Naive thymus-derived CD4-positive, alpha-beta T cell (primary cell): ENCODE results near the gene CEBPE. TPM values are rescaled to one million over a fixed set of nuclear protein-coding genes. Genes with fewer than 3 reads are reported as not detected.

Experiments used
- ATAC-seq: fragments of 150-1000 bp; cut with Tn5 transposase; 2 replicates; pipeline ENCODE4 v1.10.0; 2021; ENCODE audit warnings: mild to moderate bottlenecking, moderate library complexity
- CTCF ChIA-PET: fragments of 350-600 bp; sonication (Branson Sonifier 250); formaldehyde crosslinking; loops from one replicate; lab custom pipeline; 2021; ENCODE audit warnings: antibody characterized with exemption; lab: Charles Lee
- POLR2A ChIA-PET: fragments of 350-600 bp; sonication (Branson Sonifier 250); formaldehyde crosslinking; loops from one replicate; lab custom pipeline; 2021; ENCODE audit warnings: antibody characterized with exemption, inconsistent platforms; lab: Charles Lee
- DNase-seq, 9 donors: peaks; one replicate each; pipeline versions ENCODE4 v3.0.0 to v3.0.0-alpha.2; 2020 to 2022; ENCODE audit warnings: mixed read lengths in 1 of 9
- H3K27ac ChIP-seq: one replicate; pipeline ENCODE4 v1.7.0; 2013; ENCODE audit warnings: mild to moderate bottlenecking, low read depth, low read length, moderate library complexity
- H3K27me3 ChIP-seq, 2 donors: one replicate each; pipeline ENCODE4 v1.7.0; 2013; ENCODE audit warnings: low read length in 2 of 2, mild to moderate bottlenecking in 2 of 2, moderate library complexity in 2 of 2; ENCODE audit not compliant: control insufficient read depth in 2 of 2, insufficient read depth in 2 of 2
- H3K36me3 ChIP-seq, 3 experiments: 1 replicate in 2 of 3; 2 replicates in 1 of 3; pipeline ENCODE4 v1.7.0; 2013; ENCODE audit warnings: low read length in 3 of 3, mild to moderate bottlenecking in 3 of 3, moderate library complexity in 1 of 3; ENCODE audit not compliant: insufficient read depth in 3 of 3, control insufficient read depth in 2 of 3
- H3K4me1 ChIP-seq, 2 donors: one replicate each; pipeline ENCODE4 v1.7.0; 2013; ENCODE audit warnings: low read length in 2 of 2, mild to moderate bottlenecking in 2 of 2, moderate library complexity in 1 of 2; ENCODE audit not compliant: control insufficient read depth in 2 of 2, insufficient read depth in 2 of 2
- H3K4me3 ChIP-seq: 2 replicates; pipeline ENCODE4 v1.7.0; 2013; ENCODE audit warnings: mild to moderate bottlenecking, low read length
- H3K9me3 ChIP-seq, 3 experiments: 1 replicate in 2 of 3; 2 replicates in 1 of 3; pipeline ENCODE4 v1.7.0; 2013; ENCODE audit warnings: low read length in 3 of 3; ENCODE audit not compliant: control insufficient read depth in 2 of 3
- H3K27ac Mint-ChIP-seq, 9 donors: one replicate each; pipeline ENCODE4 v1.8.0; 2020 to 2022; ENCODE audit warnings: mixed read lengths in 9 of 9, mild to moderate bottlenecking in 8 of 9, moderate library complexity in 5 of 9, inconsistent platforms in 2 of 9
- H3K27me3 Mint-ChIP-seq, 5 donors: one replicate each; pipeline ENCODE4 v1.8.0; 2021 to 2022; ENCODE audit warnings: mixed read lengths in 5 of 5, mild to moderate bottlenecking in 1 of 5
- H3K36me3 Mint-ChIP-seq, 5 donors: one replicate each; pipeline ENCODE4 v1.8.0; 2020 to 2022; ENCODE audit warnings: mixed read lengths in 5 of 5, mild to moderate bottlenecking in 3 of 5, inconsistent platforms in 1 of 5
- H3K4me1 Mint-ChIP-seq, 7 donors: one replicate each; pipeline ENCODE4 v1.8.0; 2020 to 2022; ENCODE audit warnings: mixed read lengths in 7 of 7, mild to moderate bottlenecking in 3 of 7, inconsistent platforms in 1 of 7
- H3K4me3 Mint-ChIP-seq, 10 donors: one replicate each; pipeline ENCODE4 v1.8.0; 2020 to 2022; ENCODE audit warnings: mild to moderate bottlenecking in 10 of 10, mixed read lengths in 10 of 10, moderate library complexity in 6 of 10, inconsistent platforms in 2 of 10
- H3K9me3 Mint-ChIP-seq, 11 donors: one replicate each; pipeline ENCODE4 v1.8.0; 2020 to 2022; ENCODE audit warnings: mixed read lengths in 11 of 11, mild to moderate bottlenecking in 4 of 11, inconsistent platforms in 1 of 11, moderate library complexity in 1 of 11
- intact Hi-C, 2 donors: fragments of 100-400 bp; cut with micrococcal nuclease; formaldehyde crosslinking; loops; one replicate each; pipeline ENCODE4 v1.15.1; 2023
- polyA plus RNA-seq, 2 donors: library from polyadenylated mRNA; unstranded; fragments of 300-500 nt; fragmentation: Illumina TruSeq; gene quantifications; one replicate each; pipeline ENCODE4 v1.2.3, GENCODE V29; 2021
- total RNA-seq, 6 experiments: library from RNA in 5 of 6; stranded (reverse) in 5 of 6; gene quantifications; 1 replicate in 5 of 6; 2 replicates in 1 of 6; pipeline ENCODE4 v1.2.3 and lab custom pipeline; 2021 to 2026

CEBPE gene
- total and polyA plus RNA-seq, 7 experiments from 2014 or later: 0.19 to 1.7 (median 0.65) TPM

DNA sequence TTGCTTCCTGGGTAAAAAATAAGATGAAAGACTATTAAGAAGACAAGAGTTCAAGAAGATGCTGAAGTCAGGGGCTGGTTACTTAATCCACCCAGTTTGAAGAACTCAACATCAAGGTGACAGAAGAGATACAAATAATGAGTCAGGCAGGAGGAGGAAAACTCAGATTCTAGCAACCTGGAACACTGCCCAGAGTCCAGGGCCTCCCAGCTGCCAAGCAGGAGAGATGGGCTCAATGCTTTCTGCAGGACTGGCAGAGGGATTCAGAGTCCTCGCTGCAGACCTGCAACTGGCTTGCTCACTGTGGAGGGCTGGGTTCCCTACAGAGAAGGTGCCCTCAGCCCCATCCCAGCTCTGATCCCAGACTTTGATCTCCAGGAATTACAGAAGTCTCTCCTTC, 28.6 kb upstream of the CEBPE start:
- Mint-ChIP-seq H3K4me3 (no peak overlapping the region), H3K27me3 (peaks cover 0 to 15% (median 11%) of the 10 kb centered on the region in 5 donors), H3K27ac (no peak overlapping the region), H3K9me3 (no peaks in the 10 kb centered on the region), H3K36me3 (peaks cover 0 to 11% (median 3%) of the 10 kb centered on the region in 5 donors), H3K4me1 (peaks cover 0 to 6% (median 0%) of the 10 kb centered on the region in 7 donors)
- no peaks in the 10 kb centered on the region for H3K9me3 ChIP-seq
- no peaks in the 10 kb centered on the region for H3K27me3 ChIP-seq
- H3K4me1 ChIP-seq: no peaks in the 10 kb centered on the region
- no peak for DNase-seq
- no peak overlapping the region for H3K27ac ChIP-seq
- no peak overlapping the region for H3K4me3 ChIP-seq
- no peaks in the 10 kb centered on the region for H3K36me3 ChIP-seq
- no peak for ATAC-seq
- CTCF ChIA-PET: no interaction called here
- POLR2A ChIA-PET: no interaction called here
- intact Hi-C loops: no loop called here

DNA sequence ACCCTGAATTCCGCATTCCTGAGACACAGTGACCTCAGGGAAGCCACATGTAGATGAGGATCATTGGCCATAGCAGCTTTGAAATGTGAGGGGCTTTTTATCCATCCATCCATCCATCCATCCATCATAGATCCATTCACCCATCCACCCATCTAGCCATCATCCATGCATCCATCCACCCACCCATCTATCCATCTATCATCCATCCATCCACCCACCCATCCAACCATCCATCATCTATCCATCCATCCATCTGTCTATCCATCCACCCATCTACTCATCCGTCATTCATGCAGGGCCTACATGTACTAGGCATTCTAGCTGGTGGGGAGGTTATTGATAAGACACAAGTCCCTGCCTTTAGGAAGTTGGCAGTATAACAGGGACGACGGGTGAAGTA, 27.9 kb upstream of the CEBPE start:
- H3K9me3 Mint-ChIP-seq: no peaks in the 10 kb centered on the region
- Histone ChIP-seq H3K27ac (no peak overlapping the region), H3K4me1 (no peaks in the 10 kb centered on the region), H3K4me3 (no peak overlapping the region), H3K9me3 (no peaks in the 10 kb centered on the region), H3K27me3 (no peaks in the 10 kb centered on the region), H3K36me3 (no peaks in the 10 kb centered on the region)
- peak overlapping the region in 1 of 9 donors; percentile 11 for H3K27ac Mint-ChIP-seq
- CTCF ChIA-PET: no interaction called here
- POLR2A ChIA-PET: no interaction called here
- no peak for ATAC-seq
- no peak for DNase-seq
- no peak overlapping the region for H3K4me3 Mint-ChIP-seq
- intact Hi-C loops: no loop called here
- peaks cover 0 to 6% (median 0%) of the 10 kb centered on the region in 7 donors for H3K4me1 Mint-ChIP-seq
- H3K36me3 Mint-ChIP-seq: peaks cover 0 to 11% (median 3%) of the 10 kb centered on the region in 5 donors
- peaks cover 0 to 15% (median 11%) of the 10 kb centered on the region in 5 donors for H3K27me3 Mint-ChIP-seq

DNA sequence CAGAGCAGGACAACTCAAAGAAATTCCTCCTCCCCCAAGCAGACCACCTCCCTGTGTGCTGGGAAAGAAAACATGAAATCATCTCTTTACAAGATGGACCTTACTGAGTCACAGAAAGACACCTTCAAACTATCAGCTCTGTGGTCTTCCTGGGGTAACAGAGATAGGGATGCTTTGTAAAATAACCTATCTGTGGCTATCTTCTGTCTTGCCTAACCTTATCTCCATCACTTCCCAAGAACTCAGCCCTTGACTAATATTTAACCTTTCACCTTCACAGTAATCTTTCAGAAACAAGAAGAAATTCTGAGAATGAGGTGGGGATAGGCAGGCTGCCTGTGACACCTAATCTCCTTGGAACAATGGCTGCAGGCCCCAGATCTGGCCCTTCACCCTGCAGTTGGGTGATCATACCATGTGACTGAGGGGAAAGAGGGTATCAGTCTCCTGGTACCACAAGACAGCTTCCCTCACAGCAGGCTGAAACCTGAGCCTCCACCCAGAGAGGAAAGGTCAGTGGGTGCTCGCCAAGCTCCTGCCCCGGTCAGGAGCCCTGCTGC, 27.4 kb upstream of the CEBPE start:
- Histone ChIP-seq H3K27me3 (no peaks in the 10 kb centered on the region), H3K27ac (no peak overlapping the region), H3K36me3 (no peaks in the 10 kb centered on the region), H3K4me1 (no peaks in the 10 kb centered on the region), H3K9me3 (no peaks in the 10 kb centered on the region), H3K4me3 (no peak overlapping the region)
- intact Hi-C loops: no loop called here
- H3K27me3 Mint-ChIP-seq: peaks cover 0 to 15% (median 11%) of the 10 kb centered on the region in 5 donors
- peaks cover 0 to 11% (median 3%) of the 10 kb centered on the region in 5 donors for H3K36me3 Mint-ChIP-seq
- H3K9me3 Mint-ChIP-seq: no peaks in the 10 kb centered on the region
- H3K4me1 Mint-ChIP-seq: peaks cover 0 to 6% (median 0%) of the 10 kb centered on the region in 7 donors
- ChIA-PET CTCF (no interaction called here), POLR2A (no interaction called here)
- no peak overlapping the region for H3K4me3 Mint-ChIP-seq
- ATAC-seq (peak; percentile 54), DNase-seq (no peak)
- no peak overlapping the region for H3K27ac Mint-ChIP-seq

DNA sequence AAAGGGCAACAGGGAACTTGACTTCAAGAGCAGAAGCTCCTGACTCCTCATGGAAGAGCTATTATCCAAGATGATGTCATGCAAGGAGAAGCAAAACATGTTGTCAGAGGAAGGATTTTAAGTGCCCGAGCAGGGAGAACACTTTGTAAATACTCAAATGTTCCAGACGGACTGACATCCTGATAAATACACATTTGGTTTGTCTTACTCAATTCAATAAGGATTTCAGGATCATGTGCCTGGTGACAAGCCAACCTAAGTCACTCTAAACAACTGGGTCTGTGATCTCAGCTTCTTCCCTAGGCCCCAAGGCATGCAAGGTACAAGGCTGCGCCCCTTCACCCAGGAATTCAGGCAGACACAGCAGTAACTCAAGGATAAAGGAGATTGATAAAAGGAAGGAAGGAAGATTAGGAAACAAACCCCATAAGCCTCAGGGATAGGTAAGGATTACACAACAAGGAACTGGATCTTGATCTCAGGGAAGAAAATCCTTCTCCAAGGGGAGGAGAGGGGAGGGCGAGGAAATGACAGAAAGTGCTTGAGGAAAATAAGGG, 26.8 kb upstream of the CEBPE start:
- intact Hi-C loops: no loop called here
- H3K27me3 ChIP-seq: no peaks in the 10 kb centered on the region
- ChIA-PET CTCF (no interaction called here), POLR2A (no interaction called here)
- no peak for ATAC-seq
- H3K9me3 ChIP-seq: no peaks in the 10 kb centered on the region
- H3K4me3 ChIP-seq: no peak overlapping the region
- no peak overlapping the region for H3K4me3 Mint-ChIP-seq
- H3K4me1 ChIP-seq: no peaks in the 10 kb centered on the region
- H3K27ac ChIP-seq: no peak overlapping the region
- H3K27ac Mint-ChIP-seq: no peak overlapping the region
- H3K36me3 ChIP-seq: no peaks in the 10 kb centered on the region
- H3K4me1 Mint-ChIP-seq: peaks cover 0 to 6% (median 0%) of the 10 kb centered on the region in 7 donors
- H3K27me3 Mint-ChIP-seq: peaks cover 0 to 15% (median 11%) of the 10 kb centered on the region in 5 donors
- H3K9me3 Mint-ChIP-seq: no peaks in the 10 kb centered on the region
- no peak for DNase-seq
- H3K36me3 Mint-ChIP-seq: peaks cover 0 to 11% (median 3%) of the 10 kb centered on the region in 5 donors

DNA sequence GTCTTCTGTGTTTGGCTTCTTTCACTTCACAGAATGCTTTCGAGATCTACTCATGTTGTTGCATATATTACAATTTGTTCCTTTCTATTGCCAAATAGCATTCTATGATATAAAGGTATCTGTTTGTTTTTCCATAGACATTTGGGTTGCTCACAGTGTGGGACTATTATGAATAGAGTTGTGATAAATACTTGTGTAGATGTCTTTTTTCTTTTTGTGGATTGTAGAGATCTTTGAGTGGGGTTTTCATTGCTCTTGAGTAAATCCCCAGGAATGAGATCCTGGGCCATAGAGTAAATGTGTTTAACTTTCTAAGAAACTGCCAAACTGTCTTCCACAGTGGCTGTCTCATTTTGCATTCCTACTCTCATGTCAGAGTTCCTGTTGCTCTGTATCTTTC, 24.9 kb upstream of the CEBPE start:
- H3K27ac ChIP-seq: no peak overlapping the region
- H3K9me3 ChIP-seq: no peaks in the 10 kb centered on the region
- no peak overlapping the region for H3K4me3 Mint-ChIP-seq
- no peaks in the 10 kb centered on the region for H3K9me3 Mint-ChIP-seq
- H3K27ac Mint-ChIP-seq: no peak overlapping the region
- H3K27me3 ChIP-seq: no peaks in the 10 kb centered on the region
- peaks cover 0 to 18% (median 6%) of the 10 kb centered on the region in 5 donors for H3K27me3 Mint-ChIP-seq
- CTCF ChIA-PET: interaction anchor here (0.5 to 1.7 kb wide), 2 partner anchors 24 to 42 kb away, joined by 3 to 9 read pairs; no protein-coding TSS in a partner anchor
- no peak overlapping the region for H3K4me3 ChIP-seq
- peaks cover 0 to 6% (median 0%) of the 10 kb centered on the region in 7 donors for H3K4me1 Mint-ChIP-seq
- intact Hi-C loops: no loop called here
- POLR2A ChIA-PET: no interaction called here
- ATAC-seq (no peak), DNase-seq (no peak)
- H3K36me3 ChIP-seq: no peaks in the 10 kb centered on the region
- peaks cover 0 to 7% (median 0%) of the 10 kb centered on the region in 5 donors for H3K36me3 Mint-ChIP-seq
- H3K4me1 ChIP-seq: no peaks in the 10 kb centered on the region

DNA sequence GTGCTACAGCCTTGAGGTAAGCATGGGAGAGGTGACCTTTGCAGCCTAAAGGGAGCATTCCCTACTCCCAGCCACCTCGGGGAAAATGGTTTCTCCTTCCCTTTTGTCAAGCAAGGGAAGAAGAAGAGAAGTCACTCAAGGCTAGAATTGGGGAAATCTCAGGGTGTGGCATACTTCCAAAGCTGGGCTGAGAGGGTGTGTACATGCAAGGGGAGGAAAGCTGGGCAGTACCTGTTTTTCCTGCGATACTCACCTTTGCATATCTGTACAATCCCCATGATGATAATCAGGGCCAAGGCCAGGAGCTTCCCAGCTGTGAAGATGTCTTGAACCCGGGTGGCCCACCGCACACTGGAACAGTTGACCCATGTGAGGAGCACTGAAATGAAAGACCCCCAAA, 23.8 kb upstream of the CEBPE start:
- Mint-ChIP-seq H3K27me3 (peaks cover 0 to 18% (median 6%) of the 10 kb centered on the region in 5 donors), H3K4me3 (no peak overlapping the region), H3K36me3 (peaks cover 0 to 4% (median 0%) of the 10 kb centered on the region in 5 donors), H3K9me3 (no peaks in the 10 kb centered on the region), H3K4me1 (peaks cover 0 to 6% (median 0%) of the 10 kb centered on the region in 7 donors), H3K27ac (no peak overlapping the region)
- Histone ChIP-seq H3K4me1 (no peaks in the 10 kb centered on the region), H3K9me3 (no peaks in the 10 kb centered on the region), H3K4me3 (no peak overlapping the region), H3K27ac (no peak overlapping the region), H3K27me3 (no peaks in the 10 kb centered on the region), H3K36me3 (no peaks in the 10 kb centered on the region)
- intact Hi-C loops: no loop called here
- ChIA-PET CTCF (interaction anchor here (0.5 to 1.7 kb wide), 2 partner anchors 23 to 44 kb away, joined by 3 to 9 read pairs; no protein-coding TSS in a partner anchor), POLR2A (no interaction called here)
- ATAC-seq (no peak), DNase-seq (no peak)
